Liver (tissue), 9 donors: Measurements from ENCODE around the gene SPATA46. TPM values are rescaled to one million over a fixed set of nuclear protein-coding genes. Genes with fewer than 3 reads are reported as not detected.
A peak's percentile ranks its signal among the peaks of the same experiment; 100 is the strongest.

Experiments
- DNase-seq: peaks from one replicate; pipeline ENCODE4 v3.0.0-alpha.2; 2017; ENCODE audit warnings: low spot score
- H3K27ac ChIP-seq, 2 donors: one replicate each; pipeline ENCODE4 v1.7.0; 2013; ENCODE audit warnings: inconsistent platforms in 2 of 2, low read length in 2 of 2, control low read depth in 1 of 2, low read depth in 1 of 2, mild to moderate bottlenecking in 1 of 2
- H3K27me3 ChIP-seq, 4 donors: one replicate each; pipeline versions ENCODE4 v1.6.1 to v1.7.0; 2013; ENCODE audit warnings: low read length in 3 of 4, inconsistent platforms in 1 of 4, mild to moderate bottlenecking in 1 of 4, moderate library complexity in 1 of 4; ENCODE audit not compliant: control insufficient read depth in 4 of 4, insufficient read depth in 4 of 4
- H3K36me3 ChIP-seq, 4 donors: one replicate each; pipeline versions ENCODE4 v1.6.1 to v1.7.0; 2013; ENCODE audit warnings: low read length in 3 of 4, mild to moderate bottlenecking in 3 of 4, low read depth in 1 of 4, moderate library complexity in 1 of 4; ENCODE audit not compliant: control insufficient read depth in 4 of 4, insufficient read depth in 3 of 4
- H3K4me1 ChIP-seq, 4 donors: one replicate each; pipeline versions ENCODE4 v1.6.1 to v1.7.0; 2013; ENCODE audit warnings: low read length in 3 of 4, mild to moderate bottlenecking in 3 of 4, moderate library complexity in 1 of 4; ENCODE audit not compliant: control insufficient read depth in 4 of 4, insufficient read depth in 4 of 4
- H3K4me3 ChIP-seq, 3 donors: one replicate each; pipeline versions ENCODE4 v1.6.1 to v1.7.0; 2013; ENCODE audit warnings: low read length in 3 of 3, control low read depth in 1 of 3, low read depth in 1 of 3, mild to moderate bottlenecking in 1 of 3
- H3K9ac ChIP-seq, 2 donors: one replicate each; pipeline ENCODE4 v1.7.0; 2013; ENCODE audit warnings: low read length in 2 of 2, mild to moderate bottlenecking in 2 of 2, moderate library complexity in 2 of 2, control low read depth in 1 of 2, low read depth in 1 of 2
- H3K9me3 ChIP-seq, 4 donors: one replicate each; pipeline versions ENCODE4 v1.6.1 to v1.7.0; 2013; ENCODE audit warnings: low read length in 3 of 4; ENCODE audit not compliant: control insufficient read depth in 4 of 4
- ATF3 ChIP-seq: IDR thresholded peaks from 2 replicates; pipeline ENCODE4 v1.6.1; 2016; ENCODE audit warnings: antibody characterized with exemption
- CTCF ChIP-seq: fragments of 150-350 bp; IDR thresholded peaks from 2 replicates; pipeline ENCODE4 v1.5.1; 2017; ENCODE audit warnings: improper control_type of control experiment, low read depth, low read length; ENCODE audit not compliant: missing input control
- EGR1 ChIP-seq, 2 donors: IDR thresholded peaks; 2 replicates each; pipeline ENCODE4 v1.6.1; 2016 to 2018; ENCODE audit warnings: antibody characterized with exemption in 2 of 2, low read depth in 2 of 2
- FOXA1 ChIP-seq: IDR thresholded peaks from 2 replicates; pipeline ENCODE4 v1.6.1; 2016; ENCODE audit warnings: antibody characterized with exemption
- FOXA2 ChIP-seq: IDR thresholded peaks from 2 replicates; pipeline ENCODE4 v1.6.1; 2016; ENCODE audit warnings: antibody characterized with exemption
- GABPA ChIP-seq, 2 donors: IDR thresholded peaks in 1 of 2; conservative IDR thresholded peaks in 1 of 2; 2 replicates each; pipeline ENCODE4 v1.6.1; 2016; ENCODE audit warnings: antibody characterized with exemption in 2 of 2, mild to moderate bottlenecking in 1 of 2, moderate library complexity in 1 of 2
- HNF4A ChIP-seq, 2 donors: conservative IDR thresholded peaks; 2 replicates each; pipeline ENCODE4 v1.6.1; 2016; ENCODE audit warnings: antibody characterized with exemption in 2 of 2, mild to moderate bottlenecking in 2 of 2
- HNF4G ChIP-seq: IDR thresholded peaks from 2 replicates; pipeline ENCODE4 v1.6.1; 2016; ENCODE audit warnings: antibody characterized with exemption
- JUND ChIP-seq, 2 donors: IDR thresholded peaks; 2 replicates each; pipeline ENCODE4 v1.6.1; 2016; ENCODE audit warnings: antibody characterized with exemption in 2 of 2
- NR2F2 ChIP-seq: IDR thresholded peaks from 2 replicates; pipeline ENCODE4 v1.6.1; 2016; ENCODE audit warnings: antibody characterized with exemption
- RAD21 ChIP-seq, 2 donors: IDR thresholded peaks; 2 replicates each; pipeline ENCODE4 v1.6.1; 2016; ENCODE audit warnings: antibody characterized with exemption in 2 of 2, mild to moderate bottlenecking in 2 of 2
- REST ChIP-seq: IDR thresholded peaks from 2 replicates; pipeline ENCODE4 v1.6.1; 2016; ENCODE audit warnings: antibody characterized with exemption, mild to moderate bottlenecking
- RXRA ChIP-seq, 2 donors: IDR thresholded peaks; 2 replicates each; pipeline ENCODE4 v1.6.1; 2017 to 2018; ENCODE audit warnings: antibody characterized with exemption in 2 of 2, mild to moderate bottlenecking in 1 of 2
- SP1 ChIP-seq: IDR thresholded peaks from 2 replicates; pipeline ENCODE4 v1.6.1; 2018; ENCODE audit warnings: antibody characterized with exemption, mild to moderate bottlenecking
- TAF1 ChIP-seq: conservative IDR thresholded peaks from 2 replicates; pipeline ENCODE4 v1.6.1; 2016; ENCODE audit warnings: antibody characterized with exemption, mild to moderate bottlenecking
- YY1 ChIP-seq: IDR thresholded peaks from 2 replicates; pipeline ENCODE4 v1.6.1; 2016; ENCODE audit warnings: antibody characterized with exemption, mild to moderate bottlenecking
- ZBTB33 ChIP-seq: IDR thresholded peaks from 2 replicates; pipeline ENCODE4 v1.6.1; 2016; ENCODE audit warnings: antibody characterized with exemption
- WGBS: extraction: QIAGEN DNeasy Blood & Tissue Kit; methylation state at CpG from one replicate; pipeline ENCODE4 v1.1.7; 2013; 5-methylcytosine and 5-hydroxymethylcytosine counted together
- polyA plus RNA-seq, 2 donors: library from polyadenylated mRNA; stranded (reverse) in 1 of 2; unstranded in 1 of 2; fragments of 200-250 nt in 1 of 2; fragments of >200 nt in 1 of 2; fragmentation: Nextera tagmentation in 1 of 2; extraction: Ambion mirVana in 1 of 2; gene quantifications; one replicate each; pipeline versions ENCODE4 v1.2.1 to v1.2.3, GENCODE V29; 2013 to 2015
- total RNA-seq, 2 donors: library from RNA; depleted of rRNA; stranded (reverse); fragments of >200 nt; gene quantifications; one replicate each; pipeline ENCODE4 v1.2.3, GENCODE V29; 2014
- TF ChIP-seq, protein P1 (sequence below): IDR thresholded peaks from 2 replicates; pipeline ENCODE4 v1.6.1; 2016; ENCODE audit warnings: antibody characterized with exemption
- donor health status: healthy.
- donor health status: healthy.
- donor health status: healthy.
- donor health status: healthy.
- donor health status: healthy.

SPATA46 gene
- total and polyA plus RNA-seq, 4 donors, result 0.06 to 0.17 TPM; not detected in 2

DNA sequence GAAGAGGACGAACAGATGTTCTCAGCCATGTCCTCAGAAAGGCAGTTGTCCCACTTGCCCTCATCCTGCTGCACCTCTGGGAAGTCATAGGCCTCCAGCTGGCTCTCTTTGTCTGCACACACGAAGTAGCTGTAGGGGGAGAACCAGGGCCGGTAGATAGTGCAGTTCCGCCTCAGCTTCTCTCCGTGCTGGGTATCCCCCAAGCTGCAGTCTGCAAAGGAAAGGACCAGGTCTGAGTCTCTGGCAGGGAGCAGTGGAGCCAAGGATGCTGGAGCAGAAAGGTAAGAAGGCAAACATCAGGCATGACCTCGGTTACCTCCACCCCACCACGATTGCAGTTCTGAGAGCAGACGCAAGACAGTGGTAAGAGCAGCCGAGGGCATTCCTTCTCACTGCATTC is 2.2 kb downstream of the SPATA46 start (continued):
- no peak for TF ChIP-seq ATF3

DNA sequence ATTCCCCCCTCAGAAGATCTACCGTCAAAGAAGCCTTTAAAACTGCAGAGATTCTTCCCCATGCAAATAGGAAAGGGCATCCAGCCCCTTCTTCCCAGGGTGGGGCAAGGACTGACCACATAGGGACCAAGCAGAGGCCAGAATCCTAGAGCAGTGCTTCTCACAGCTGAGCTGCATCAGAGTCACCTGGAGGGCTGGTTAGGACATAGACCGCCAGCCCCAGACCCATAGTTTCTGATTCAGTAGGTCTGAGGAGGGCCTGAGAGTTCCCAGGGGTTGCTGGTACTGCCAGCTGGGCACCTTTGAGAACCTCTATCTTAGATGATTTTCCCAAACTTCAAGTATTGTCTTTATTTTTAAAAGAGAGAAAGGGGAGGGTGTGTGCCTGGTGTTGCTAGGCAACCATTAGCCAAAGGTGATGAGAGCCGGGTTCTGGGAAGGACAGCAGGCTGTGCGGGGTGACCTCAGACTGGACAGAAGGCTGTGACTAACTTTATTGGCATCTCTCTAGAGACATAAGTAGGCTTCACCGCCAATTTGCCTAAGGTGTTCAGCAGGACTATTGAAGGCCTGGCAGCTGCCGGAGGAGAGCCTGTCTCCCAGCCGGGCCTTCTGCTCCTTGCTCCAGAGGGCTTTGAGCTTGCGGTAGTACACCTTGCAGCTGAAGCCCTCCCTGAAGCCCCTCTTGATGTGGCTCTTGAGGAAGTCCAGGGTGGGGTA is 3.0 kb downstream of the SPATA46 start:
- WGBS, result 96% methylated on average over 8 of the region's 8 CpGs
- Histone ChIP-seq H3K9me3 (no peaks in the 10 kb centered on the region), H3K4me1 (peaks cover 7 to 40% (median 23%) of the 10 kb centered on the region in 4 donors), H3K27ac (peak overlapping the region; percentile 11 to 37), H3K9ac (no peak overlapping the region), H3K4me3 (no peak overlapping the region), H3K27me3 (no peaks in the 10 kb centered on the region), H3K36me3 (peaks cover 0 to 6% (median 1%) of the 10 kb centered on the region in 4 donors)
- peak in 1 of 2 donors; percentile 26 for TF ChIP-seq RXRA (IDR thresholded peaks at IDR 0.05)
- peak in 1 of 2 donors; percentile 34 for TF ChIP-seq JUND (IDR thresholded peaks at IDR 0.05)
- TF ChIP-seq FOXA1, result no peak
- no peak for TF ChIP-seq EGR1 (IDR thresholded peaks at IDR 0.05; ENCODE audit: low read depth in 2 of 2)
- TF ChIP-seq HNF4A (conservative IDR thresholded peaks at IDR 0.05), result peak in 1 of 2 donors; percentile 29
- TF ChIP-seq RAD21 (IDR thresholded peaks at IDR 0.05), result no peak
- no peak for DNase-seq

GRCh38 chr1:162373072-162373427 is 3.6 kb downstream of the SPATA46 start:
- H3K4me3 ChIP-seq, result no peak overlapping the region
- no peak overlapping the region for H3K9ac ChIP-seq
- DNase-seq, result no peak
- peaks cover 0 to 6% (median 1%) of the 10 kb centered on the region in 4 donors for H3K36me3 ChIP-seq
- peaks cover 7 to 40% (median 23%) of the 10 kb centered on the region in 4 donors for H3K4me1 ChIP-seq
- peak overlapping the region; percentile 37 to 91 for H3K27ac ChIP-seq
- TF ChIP-seq FOXA1 (no peak), NR2F2 (no peak), TAF1 (no peak), JUND (IDR thresholded peaks at IDR 0.05) (no peak), GABPA (IDR thresholded peaks at IDR 0.05 in 1 of 2, conservative IDR thresholded peaks at IDR 0.05 in 1 of 2) (no peak), FOXA2 (no peak), CTCF (no peak), EGR1 (IDR thresholded peaks at IDR 0.05; ENCODE audit: low read depth in 2 of 2) (no peak), SP1 (no peak), ATF3 (no peak), REST (no peak), RAD21 (IDR thresholded peaks at IDR 0.05) (no peak), YY1 (no peak), ZBTB33 (no peak), HNF4G (no peak)
- TF ChIP-seq, protein P1, sequence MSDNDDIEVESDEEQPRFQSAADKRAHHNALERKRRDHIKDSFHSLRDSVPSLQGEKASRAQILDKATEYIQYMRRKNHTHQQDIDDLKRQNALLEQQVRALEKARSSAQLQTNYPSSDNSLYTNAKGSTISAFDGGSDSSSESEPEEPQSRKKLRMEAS, result no peak
- H3K27me3 ChIP-seq, result no peaks in the 10 kb centered on the region
- H3K9me3 ChIP-seq, result no peaks in the 10 kb centered on the region
- 65% methylated on average over 1 of the region's 1 CpG for WGBS
